Fibroblast of skin of back (primary cell): Measurements from ENCODE around the gene ACAD9.
"Not testable (repeated sequence)": the region's sequence is repeated elsewhere in the genome, so short reads cannot be mapped to it uniquely, and the experiment has no call there.

Source experiments
- DNase-seq: peaks from one replicate; pipeline ENCODE4 v3.0.0-alpha.2; 2013

The ACAD9 gene

DNA sequence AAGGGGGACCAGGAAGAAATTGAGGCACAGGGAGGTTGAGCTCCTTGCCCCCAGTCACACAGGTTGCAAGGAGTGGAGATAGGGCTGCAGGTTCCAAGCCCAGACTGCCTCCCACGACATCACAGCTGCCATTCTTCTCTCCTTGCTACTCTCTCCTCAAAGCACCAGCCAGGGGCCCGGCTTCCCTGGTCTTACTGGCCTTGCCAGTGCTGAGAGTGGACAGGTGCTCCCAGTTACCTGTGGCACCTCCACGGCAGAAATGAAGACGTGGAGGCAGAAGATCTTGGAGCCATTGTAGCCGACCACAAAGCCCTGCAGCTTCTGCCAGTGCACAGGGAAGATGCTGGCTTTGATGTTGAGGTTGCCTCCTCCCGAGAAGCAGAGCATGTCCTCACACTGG is 17.9 kb upstream of the ACAD9 start:
- no peak for DNase-seq

DNA sequence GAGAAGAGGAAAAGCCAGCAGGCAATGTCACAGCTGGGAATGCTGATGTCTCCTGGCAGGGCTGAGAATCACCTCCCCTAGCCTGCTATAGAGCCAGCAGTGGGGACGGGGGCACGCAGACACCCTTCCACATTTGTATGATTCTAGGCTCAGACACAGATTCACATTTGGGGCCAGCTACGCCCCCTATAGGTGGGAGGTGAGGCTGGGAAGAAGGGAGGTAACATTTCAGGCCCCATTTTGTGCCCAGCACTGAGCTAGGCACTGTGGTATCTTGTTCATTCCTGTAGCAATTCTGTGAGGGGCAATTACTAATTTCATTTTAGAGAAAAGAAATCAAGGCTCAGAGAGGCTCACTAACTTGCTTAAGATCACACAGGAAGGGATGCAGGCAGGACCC is 15.9 kb upstream of the ACAD9 start:
- DNase-seq: no peak

DNA sequence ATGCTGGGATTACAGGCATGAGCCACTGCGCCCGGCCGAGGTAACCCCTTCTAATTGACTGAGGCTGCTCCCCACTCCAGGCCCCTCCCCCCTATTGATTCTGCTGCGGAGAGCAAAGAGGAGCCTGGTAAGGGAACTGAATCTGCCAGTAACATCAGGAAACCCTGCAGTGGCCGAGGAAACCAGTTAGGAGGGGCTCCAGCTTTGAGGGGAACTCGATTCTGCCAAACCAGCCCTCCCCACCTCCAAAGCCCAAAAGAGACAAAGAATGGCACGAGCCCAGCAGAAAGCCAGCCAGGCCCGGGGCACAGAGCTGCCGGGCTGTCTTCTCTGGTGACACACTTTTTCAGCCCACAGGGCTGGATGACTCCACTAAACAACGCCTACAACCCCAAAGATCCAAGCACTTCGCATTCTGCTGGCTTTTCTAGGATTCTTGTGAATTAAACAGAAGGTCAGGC is 15.0 kb upstream of the ACAD9 start:
- no peak for DNase-seq

DNA sequence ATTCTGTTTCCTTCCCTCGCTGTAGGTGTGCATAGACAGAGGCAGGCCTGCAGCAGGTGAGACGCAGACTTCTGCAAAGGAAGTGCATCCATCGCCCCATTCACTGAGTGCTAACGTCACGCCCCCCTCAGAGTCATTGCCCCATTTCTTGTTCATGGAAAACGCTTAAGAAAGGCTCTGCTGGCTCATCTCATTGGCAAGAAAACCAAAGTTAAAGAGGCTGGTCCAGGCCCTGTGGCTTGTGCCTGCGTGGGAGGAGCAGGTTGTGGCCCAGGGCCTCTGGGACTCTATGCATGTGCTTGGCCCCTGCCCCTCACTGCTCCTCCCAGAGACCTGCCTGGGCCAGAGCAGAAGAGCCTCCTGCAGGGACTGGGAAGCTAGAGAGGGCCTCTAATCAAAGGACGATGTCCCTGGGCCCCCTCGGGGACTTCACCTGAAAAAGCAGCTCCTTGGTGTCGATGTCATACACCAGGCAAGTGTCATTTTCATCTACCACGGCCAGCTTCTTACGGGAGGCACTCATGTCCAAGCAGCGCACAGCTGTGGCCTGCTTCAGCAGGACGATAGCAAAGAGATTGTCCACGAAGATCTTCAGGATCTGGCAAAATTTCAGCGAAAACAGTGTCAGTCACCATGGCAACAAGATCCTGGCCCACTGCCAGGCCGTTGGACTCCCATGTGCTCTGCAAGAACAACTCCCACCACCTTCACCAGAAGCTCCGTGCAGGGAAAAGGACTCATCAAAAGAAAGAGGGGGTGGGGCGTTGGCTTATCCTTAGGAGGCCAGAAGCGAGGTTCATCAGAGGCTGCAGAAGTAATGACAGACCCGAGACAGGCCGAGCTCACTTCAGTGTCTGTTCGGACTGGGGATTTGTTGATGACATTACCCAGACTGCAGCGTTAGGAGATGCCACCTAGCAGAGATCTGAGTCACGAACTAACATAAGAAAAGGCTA is 14.3 kb upstream of the ACAD9 start:
- not testable (repeated sequence) for DNase-seq

DNA sequence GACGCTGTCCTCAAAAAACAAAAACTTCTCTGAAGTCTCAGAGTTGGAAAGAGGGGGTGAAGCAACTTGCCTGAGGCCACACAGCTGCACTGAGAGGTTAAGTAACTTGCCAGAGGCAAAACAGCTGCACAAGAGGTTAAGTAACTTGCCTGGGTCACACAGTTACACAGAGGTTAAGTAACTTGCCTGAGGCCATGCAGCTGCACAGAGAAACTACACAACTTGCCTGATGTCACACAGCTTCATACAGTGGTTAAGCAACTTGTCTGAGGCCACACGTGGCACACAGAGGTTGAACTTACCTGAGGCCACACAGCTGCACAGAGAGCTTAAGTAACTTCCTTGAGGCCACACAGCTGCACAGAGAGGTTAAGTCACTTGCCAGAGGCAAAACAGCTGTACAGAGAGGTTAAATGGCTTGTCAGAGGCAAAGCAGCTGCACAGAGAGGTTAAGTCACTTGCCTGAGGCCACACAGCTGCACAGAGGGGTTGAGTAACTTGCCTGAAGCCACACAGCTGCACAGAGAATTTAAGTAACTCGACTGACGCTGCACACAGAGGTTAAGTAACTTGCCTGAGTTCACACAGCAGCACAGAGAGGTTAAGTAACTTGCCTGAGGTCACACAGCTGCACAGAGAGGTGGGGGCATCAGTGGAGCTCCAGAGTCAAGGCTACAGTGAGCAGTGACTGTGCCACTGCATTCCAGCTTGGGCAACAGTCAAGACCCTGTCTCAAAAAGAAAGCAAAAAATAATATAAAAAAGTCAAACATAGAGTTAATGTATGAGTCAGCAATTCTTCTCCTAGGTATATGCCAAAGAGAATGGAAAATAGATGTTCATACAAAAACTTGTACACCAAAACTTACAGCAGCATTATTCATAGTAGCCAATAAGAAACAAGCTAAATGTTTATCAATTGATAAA is 12.0 kb upstream of the ACAD9 start:
- DNase-seq: no peak

DNA sequence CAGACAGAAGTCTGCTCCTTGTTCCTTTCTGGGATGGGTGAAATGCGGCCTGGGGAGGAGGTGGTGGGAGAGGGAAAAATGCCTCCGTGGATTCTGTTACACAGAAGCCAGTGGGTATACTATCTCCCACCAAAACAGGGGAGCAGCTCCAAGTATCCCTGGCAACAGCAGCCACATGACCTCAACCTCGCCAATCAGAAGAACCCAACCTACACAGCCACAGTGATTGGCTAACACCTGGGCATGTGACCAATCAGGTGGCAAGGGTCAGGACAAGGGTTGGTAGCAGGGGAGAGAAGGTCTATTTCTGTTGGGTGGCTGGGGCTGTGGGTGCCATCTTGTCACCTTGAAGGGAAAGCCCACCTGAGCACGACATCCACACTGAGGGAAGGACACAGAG is 9.1 kb upstream of the ACAD9 start:
- DNase-seq: no peak

DNA sequence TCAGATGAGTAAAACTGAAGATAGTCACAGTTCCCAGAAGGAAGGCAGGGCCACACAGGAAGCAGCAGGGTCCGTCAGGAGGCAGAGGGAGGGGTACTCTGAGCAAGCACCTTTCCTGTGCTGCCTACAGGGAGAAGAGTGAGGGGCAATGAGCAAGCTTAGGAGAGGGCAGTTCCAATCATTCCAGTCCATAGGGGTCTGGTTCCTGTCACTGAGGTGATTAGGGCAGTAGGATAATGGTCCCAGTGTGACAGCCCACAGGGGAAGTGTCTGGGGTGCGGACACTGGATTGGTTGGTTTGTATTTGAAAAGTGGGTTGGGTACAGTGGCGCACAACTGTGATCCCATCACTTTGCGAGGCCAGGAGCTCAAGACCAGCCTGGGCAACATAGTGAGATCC is 7.1 kb upstream of the ACAD9 start:
- no peak for DNase-seq

DNA sequence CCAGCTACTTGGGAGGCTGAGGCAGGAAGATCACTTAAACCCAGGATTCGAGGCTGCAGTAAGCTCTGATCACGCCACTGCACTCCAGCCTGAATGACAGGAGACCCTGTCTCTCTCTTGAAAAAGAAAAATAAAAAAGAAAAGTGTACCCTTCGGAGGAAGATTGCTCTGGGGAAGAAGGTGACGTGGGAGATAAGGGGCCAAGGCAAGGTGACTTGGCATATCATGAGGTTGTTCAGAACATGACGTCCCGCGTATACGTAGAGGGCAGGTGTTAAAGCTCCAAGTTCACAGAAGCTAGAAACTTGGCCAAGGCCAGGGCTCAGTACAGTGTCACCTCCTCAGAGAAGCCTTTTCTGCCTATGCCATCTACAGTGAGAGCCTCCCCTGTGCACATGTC is 6.7 kb upstream of the ACAD9 start:
- DNase-seq: no peak

DNA sequence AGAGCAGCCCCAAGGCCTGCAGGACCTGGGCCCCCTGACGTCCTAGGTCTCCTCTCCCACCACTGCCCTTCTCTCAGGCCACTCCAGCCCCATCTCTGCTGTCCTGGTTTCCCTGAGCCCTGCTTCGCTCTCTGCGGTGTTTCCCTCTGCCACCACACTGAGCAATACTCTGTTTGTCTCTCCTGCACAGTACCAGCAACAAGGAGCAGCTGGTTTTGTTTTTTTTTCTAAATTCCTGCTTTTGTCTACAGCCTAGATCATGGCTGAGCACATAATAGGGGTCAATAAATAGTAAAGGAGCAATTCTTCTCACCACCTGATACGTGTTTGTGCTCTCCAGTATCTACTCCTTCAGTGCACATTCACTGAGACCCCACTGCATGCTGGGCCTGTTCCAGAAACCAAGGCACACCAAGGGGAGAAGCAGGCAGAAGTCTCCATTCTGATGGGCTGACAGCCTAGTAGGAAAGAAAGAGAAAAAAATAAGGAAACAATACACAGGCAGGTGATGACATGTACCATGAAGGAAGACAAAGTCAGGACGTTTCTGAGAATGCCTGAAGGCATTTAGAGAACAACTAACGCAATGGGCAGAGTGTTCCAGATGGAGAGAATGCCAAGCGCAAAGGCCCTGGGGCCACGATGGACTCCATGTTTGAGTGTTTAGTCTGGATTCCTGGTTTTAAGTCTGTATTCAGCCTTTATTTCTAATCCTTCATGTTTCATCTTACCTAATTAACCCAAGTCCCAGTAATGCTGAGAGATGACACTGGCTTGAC is 6.0 kb upstream of the ACAD9 start:
- no peak for DNase-seq

DNA sequence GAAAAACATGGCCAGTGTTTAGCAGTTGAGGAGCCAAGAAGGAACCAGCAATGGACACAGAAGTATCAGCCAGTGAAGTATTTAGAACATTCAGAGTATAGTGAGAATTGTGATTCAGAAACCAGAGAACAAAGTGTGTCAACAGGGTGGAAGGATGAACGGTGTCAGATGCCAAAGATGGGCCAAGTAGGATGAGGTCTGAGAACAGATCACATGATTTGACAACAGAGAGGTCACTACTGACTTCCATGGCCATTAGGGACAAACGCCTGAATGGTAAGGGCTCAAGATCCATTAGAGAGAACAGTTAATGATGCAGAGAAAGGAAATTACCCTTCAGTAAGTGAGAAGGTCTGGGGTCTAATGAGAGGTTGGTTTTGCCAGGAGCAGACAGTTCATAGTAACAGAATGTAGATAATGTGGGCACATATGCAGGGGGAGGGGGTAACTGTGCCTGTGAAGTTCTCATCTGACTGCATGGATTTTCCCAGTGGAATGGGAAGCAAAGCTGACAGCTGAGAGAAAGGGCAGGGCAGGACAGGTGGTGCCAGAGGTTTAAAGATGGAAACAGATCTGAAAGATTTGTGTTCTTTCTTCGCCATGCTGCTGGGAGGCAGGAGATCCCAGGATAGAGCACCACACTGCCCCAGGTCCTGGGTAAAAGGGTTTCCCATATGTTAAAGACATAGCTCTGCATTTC is 4.8 kb upstream of the ACAD9 start:
- DNase-seq: no peak

DNA sequence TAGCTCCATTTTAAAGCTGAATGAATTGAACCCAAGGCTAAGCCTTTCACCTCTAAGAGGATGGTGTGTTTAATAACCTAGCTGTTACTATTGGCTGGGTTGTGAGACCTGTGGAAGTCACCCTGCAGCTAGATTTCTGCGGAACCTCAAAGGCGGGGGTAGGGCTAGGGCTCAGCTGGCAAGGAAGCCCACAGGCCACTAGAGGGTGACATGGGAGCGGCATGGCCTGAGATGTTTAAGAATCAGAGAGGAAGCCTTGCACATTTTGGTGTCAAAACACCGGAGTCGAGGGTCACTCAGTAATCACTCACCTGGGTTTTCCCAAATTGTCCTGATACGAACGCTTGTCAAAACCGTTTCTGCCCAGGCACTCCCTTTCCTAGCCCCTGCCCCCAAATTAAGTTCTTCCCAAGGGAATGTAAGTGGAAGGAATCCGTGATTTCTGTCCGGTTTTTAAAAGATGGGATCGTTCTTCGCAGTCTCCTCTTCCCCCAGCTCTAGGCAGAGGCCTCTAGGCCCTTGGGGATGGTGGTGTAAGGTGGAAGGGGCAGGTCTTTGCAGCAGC is 3.8 kb upstream of the ACAD9 start:
- peak; percentile 37 for DNase-seq

DNA sequence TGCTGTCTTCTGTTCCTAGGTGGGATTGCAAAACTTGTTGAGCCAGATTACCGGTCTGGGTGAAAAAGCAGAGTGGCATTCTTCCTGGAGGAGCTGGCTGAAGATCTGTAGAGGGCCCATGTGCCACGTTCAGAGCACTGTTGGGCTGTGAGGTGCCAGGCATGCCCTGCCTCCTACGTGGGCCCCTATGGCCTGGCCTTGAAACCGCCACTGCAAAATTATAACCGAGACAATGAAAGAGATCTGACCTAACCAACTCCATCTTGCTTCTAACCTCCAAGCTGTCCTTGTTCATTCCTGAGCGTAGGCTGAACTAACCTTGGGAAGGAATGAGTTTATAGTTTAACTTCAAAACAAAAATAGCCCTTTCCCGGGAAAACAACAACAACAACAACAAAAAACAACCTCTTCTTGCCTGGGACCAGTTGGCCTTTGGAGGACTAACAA is 1.4 kb upstream of the ACAD9 start:
- no peak for DNase-seq

DNA sequence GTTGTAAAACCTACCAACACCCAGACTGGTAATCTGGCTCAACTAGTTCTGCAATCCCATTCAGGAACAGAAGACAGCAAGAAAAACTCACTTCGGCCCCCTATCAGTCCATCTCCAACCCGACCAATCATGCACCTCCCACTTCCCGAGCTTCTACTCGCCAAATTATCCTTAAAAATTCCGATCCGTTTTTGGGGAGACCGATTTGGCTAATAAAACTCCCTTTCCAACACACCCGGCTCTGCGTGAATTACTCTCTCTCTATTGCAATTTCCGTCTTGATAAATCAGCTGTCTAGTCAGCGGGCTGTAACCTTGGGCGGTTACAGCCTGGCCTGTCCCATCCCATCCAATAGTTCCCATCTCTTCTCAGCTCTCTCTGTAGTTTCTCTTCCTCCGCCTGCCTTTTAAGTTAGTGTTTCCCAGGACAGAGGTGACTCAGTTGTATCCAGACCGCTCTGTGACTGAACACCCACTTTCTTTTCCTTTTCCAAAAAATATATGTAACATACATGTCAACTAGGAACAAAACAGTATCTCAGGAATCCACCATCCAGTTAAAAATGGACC is 780 bp upstream of the ACAD9 start:
- DNase-seq: peak; percentile 63

DNA sequence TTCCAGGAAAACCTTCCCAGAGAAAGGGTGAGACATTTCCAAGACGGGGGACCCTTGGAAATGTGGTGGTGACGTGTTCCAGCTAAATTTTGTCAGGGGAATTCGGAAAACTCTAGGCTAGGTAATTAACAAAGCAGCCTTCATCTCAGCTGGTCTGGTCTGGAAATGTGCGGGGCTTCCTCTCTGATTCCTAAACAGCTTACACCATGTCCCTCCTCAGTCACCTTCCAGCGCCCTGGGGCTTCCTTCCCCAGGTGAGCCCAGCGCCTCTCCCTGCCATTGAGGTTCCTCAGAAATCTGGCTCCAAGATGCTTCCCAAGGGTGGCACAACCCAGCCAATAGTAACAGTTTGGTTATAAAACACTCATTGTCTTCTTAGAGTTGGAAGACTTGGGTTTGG is 571 bp downstream of the ACAD9 start:
- no peak for DNase-seq

DNA sequence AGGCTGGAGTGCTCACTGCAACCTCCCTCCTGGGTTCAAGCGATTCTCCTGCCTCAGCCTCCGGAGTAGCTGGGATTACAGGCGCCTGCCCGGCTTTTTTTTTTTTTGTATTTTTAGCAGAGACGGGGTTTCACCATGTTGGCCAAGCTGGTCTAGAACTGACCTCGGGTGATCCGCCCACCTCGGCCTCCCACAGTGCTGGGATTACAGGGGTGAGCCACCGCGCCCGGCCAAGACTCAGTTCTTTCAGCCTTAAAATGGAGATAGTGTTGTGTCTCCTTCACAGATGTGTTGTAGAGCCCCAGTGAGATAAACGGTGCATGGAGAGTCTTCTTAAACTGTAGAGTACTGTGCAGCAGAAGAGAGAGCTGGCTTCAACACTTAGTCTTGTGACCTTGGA is 1.0 kb downstream of the ACAD9 start:
- DNase-seq: not testable (repeated sequence)

DNA sequence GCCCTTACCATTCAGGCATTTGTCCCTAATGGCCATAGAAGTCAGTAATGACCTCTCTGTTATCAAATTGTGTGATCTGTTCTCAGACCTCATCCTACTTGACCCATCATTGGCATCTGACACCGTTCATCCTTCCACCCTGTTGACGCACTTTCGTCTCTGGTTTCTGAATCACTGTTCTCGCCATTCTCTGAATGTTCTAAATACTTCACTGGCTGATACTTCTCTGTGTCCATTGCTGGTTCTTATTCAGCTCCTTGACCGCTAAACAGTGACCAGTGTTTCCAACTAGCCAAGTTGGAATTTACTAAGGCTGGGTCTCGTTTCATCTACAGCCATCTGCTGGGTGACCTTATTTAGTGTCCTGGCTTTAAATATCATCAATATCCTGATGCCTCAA is 2.2 kb downstream of the ACAD9 start:
- no peak for DNase-seq

DNA sequence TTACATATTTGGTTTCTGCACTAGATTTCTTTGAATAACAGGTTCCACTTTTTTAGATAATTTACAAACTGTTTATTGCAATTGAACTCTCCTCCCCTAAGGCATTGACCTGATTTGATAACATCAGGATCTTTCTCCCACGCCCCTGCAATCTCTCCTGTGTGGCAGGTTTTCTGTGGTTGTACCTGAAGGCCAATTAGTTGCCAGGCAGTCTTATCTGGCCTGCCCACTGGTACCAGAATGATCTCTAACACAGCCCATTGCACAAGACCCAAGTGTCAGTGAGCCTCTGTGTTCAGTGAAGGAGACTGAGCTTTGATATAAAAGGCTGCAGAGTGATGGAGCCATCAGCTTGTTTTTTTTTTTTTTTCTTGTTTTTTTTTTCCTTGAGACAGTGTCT is 3.3 kb downstream of the ACAD9 start:
- DNase-seq: no peak

DNA sequence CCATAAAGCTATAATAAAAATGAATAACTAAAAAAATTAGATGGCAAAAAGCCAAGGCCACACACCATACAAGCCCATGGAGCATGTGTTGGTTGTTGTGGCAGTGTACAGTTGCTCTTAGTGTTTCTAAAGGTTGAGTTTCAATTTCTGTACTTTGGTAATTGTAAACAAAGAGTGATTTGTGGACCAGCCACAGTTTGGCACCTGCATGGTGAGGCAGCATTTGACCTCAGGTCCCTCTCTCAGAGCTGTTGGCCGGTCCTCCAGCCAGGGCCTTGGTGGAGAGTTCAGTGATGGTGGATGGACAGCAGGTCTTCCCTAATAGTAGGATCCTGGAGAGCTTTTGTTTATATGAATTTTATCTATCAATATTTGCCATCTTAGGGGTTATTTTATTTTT is 5.6 kb downstream of the ACAD9 start:
- DNase-seq: no peak

DNA sequence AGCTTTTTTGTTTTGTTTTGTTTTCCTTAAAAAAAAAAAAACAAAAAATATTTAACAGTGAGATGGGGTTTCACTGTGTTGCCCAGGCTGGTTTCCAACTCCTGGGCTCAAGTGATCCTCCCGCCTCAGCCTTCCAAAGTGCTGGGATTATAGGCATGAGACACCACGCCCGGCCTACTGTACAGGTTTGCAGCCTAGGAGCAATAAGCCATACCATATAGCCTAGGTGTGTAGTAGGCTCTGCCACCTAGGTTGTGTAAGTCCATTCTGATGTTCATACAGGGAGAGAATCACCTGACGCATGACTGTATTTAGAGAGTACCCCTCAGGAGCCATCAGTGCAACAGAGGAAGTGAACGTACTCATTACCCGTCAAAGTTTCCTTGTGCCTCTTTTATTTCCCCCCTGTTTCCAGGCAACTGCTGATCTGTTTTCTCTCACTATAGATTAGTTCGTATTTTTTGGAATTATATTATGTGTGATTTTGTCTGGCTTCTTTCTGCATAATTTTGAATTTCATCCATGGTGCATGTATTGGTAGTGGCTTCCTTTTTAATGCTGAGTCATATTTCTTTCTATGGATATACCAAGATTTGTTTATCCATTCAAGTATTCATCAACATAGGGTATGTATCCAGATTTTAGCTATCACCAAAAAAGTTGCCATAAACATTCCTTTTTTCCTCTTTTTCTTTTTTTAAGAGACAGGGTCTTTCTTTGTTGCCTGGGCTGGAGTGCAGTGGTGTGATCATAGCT is 9.9 kb downstream of the ACAD9 start:
- no peak for DNase-seq
